Measurements from ENCODE around the gene OR10S1. TPM values are rescaled to one million over a fixed set of nuclear protein-coding genes. Genes with fewer than 3 reads are reported as not detected.
"Not testable (repeated sequence)": the region's sequence is repeated elsewhere in the genome, so short reads cannot be mapped to it uniquely, and the experiment has no call there.

Gene OR10S1
- total RNA-seq (2014; rRNA removed; shearing (Covaris generic)), result not detected in 2 replicates

GRCh38 chr11:123977731-123978347, at the start of gene OR10S1:
Gene OR10S1, minus strand, starts transcription at chr11:123977781. Its CDS starts 117 bp downstream, at chr11:123977664.
- no peaks in the 10 kb centered on the region for H3K9me3 ChIP-seq (replicated peaks)
- no peak for DNase-seq
- H3K4me3 ChIP-seq, result no peak within 1 kb of the TSS
- no peaks in the 10 kb centered on the region for H3K36me3 ChIP-seq
- no peak within 1 kb of the TSS for H3K27ac ChIP-seq
- no peaks in the 10 kb centered on the region for H3K27me3 ChIP-seq
- no peaks in the 10 kb centered on the region for H3K4me1 ChIP-seq

GRCh38 chr11:124026498-124026897, 48.9 kb upstream of the OR10S1 start, which contains the start of gene OR10G8:
Gene OR10G8, plus strand, starts transcription at chr11:124026798. Its CDS starts 2,825 bp downstream, at chr11:124029623.
- H3K9me3 ChIP-seq (replicated peaks), result no peaks in the 10 kb centered on the region
- DNase-seq, result no peak
- no peaks in the 10 kb centered on the region for H3K36me3 ChIP-seq
- no peaks in the 10 kb centered on the region for H3K4me1 ChIP-seq
- no peak within 1 kb of the TSS for H3K4me3 ChIP-seq
- no peak within 1 kb of the TSS for H3K27ac ChIP-seq
- H3K27me3 ChIP-seq, result no peaks in the 10 kb centered on the region

- not testable (repeated sequence) for H3K27ac ChIP-seq; H3K4me3 ChIP-seq; H3K9me3 ChIP-seq (replicated peaks); DNase-seq; H3K4me1 ChIP-seq; H3K36me3 ChIP-seq; H3K27me3 ChIP-seq
Observed at GRCh38 chr11:124015837-124016236, 38.3 kb upstream of the OR10S1 start.

- Histone ChIP-seq H3K4me1 (no peaks in the 10 kb centered on the region), H3K27ac (no peak within 1 kb of the TSS)
- no peak for DNase-seq
Observed at GRCh38 chr11:124012697-124013096, 35.1 kb upstream of the OR10S1 start, which contains the start of gene OR10G4. Gene OR10G4, plus strand, starts transcription at chr11:124012997. Its CDS starts 2,578 bp downstream, at chr11:124015575.

GRCh38 chr11:123995119-123995518, 17.5 kb upstream of the OR10S1 start, which contains the start of gene OR10G6:
Gene OR10G6, minus strand, starts transcription at chr11:123995161. Its CDS starts 0 bp downstream, at chr11:123995161.
- no peaks in the 10 kb centered on the region for H3K4me1 ChIP-seq
- no peaks in the 10 kb centered on the region for H3K27me3 ChIP-seq
- no peak within 1 kb of the TSS for H3K4me3 ChIP-seq
- no peak within 1 kb of the TSS for H3K27ac ChIP-seq
- DNase-seq, result no peak
- H3K36me3 ChIP-seq, result no peaks in the 10 kb centered on the region
- H3K9me3 ChIP-seq (replicated peaks), result no peaks in the 10 kb centered on the region

More at GRCh38 chr11:124012697-124013096, 35.1 kb upstream of the OR10S1 start, which contains the start of gene OR10G4:
- H3K36me3 ChIP-seq, result no peaks in the 10 kb centered on the region
- H3K9me3 ChIP-seq (replicated peaks), result no peaks in the 10 kb centered on the region
- no peaks in the 10 kb centered on the region for H3K27me3 ChIP-seq
- H3K4me3 ChIP-seq, result no peak within 1 kb of the TSS

- no peaks in the 10 kb centered on the region for H3K9me3 ChIP-seq (replicated peaks)
- no peak overlapping the region for H3K4me3 ChIP-seq
- no peaks in the 10 kb centered on the region for H3K4me1 ChIP-seq
- H3K27me3 ChIP-seq, result no peaks in the 10 kb centered on the region
- no peak for DNase-seq
- no peaks in the 10 kb centered on the region for H3K36me3 ChIP-seq
- no peak overlapping the region for H3K27ac ChIP-seq
Observed at GRCh38 chr11:123979311-123979710, 1.7 kb upstream of the OR10S1 start.

- DNase-seq, result no peak
- H3K36me3 ChIP-seq, result no peaks in the 10 kb centered on the region
- H3K27ac ChIP-seq, result no peak overlapping the region
- no peaks in the 10 kb centered on the region for H3K4me1 ChIP-seq
- H3K4me3 ChIP-seq, result no peak overlapping the region
- no peaks in the 10 kb centered on the region for H3K27me3 ChIP-seq
- no peaks in the 10 kb centered on the region for H3K9me3 ChIP-seq (replicated peaks)
Observed at GRCh38 chr11:123976770-123977560, 616 bp downstream of the OR10S1 start.

GRCh38 chr11:123973816-123974215, 3.8 kb downstream of the OR10S1 start:
- Histone ChIP-seq H3K27ac (no peak overlapping the region), H3K9me3 (replicated peaks) (no peaks in the 10 kb centered on the region), H3K4me3 (no peak overlapping the region), H3K27me3 (no peaks in the 10 kb centered on the region), H3K36me3 (no peaks in the 10 kb centered on the region), H3K4me1 (no peaks in the 10 kb centered on the region)
- DNase-seq, result no peak

- no peaks in the 10 kb centered on the region for H3K9me3 ChIP-seq (replicated peaks)
- no peaks in the 10 kb centered on the region for H3K4me1 ChIP-seq
- H3K4me3 ChIP-seq, result no peak overlapping the region
- DNase-seq, result no peak
- no peaks in the 10 kb centered on the region for H3K27me3 ChIP-seq
- H3K36me3 ChIP-seq, result no peaks in the 10 kb centered on the region
- H3K27ac ChIP-seq, result no peak overlapping the region
Observed at GRCh38 chr11:123956752-123957151, 20.8 kb downstream of the OR10S1 start.

GRCh38 chr11:123945132-123945531, 32.4 kb downstream of the OR10S1 start:
- H3K9me3 ChIP-seq (replicated peaks), result no peaks in the 10 kb centered on the region
- no peaks in the 10 kb centered on the region for H3K27me3 ChIP-seq
- DNase-seq, result no peak
- no peaks in the 10 kb centered on the region for H3K4me1 ChIP-seq
- no peaks in the 10 kb centered on the region for H3K36me3 ChIP-seq
- no peak overlapping the region for H3K4me3 ChIP-seq
- no peak overlapping the region for H3K27ac ChIP-seq

- Histone ChIP-seq H3K4me3 (no peak within 1 kb of the TSS), H3K4me1 (no peaks in the 10 kb centered on the region)
Observed at GRCh38 chr11:123943738-123944137, 33.8 kb downstream of the OR10S1 start, which contains the start of gene OR6T1. Gene OR6T1, minus strand, starts transcription at chr11:123943838. Its CDS starts 0 bp downstream, at chr11:123943838.

GRCh38 chr11:123942413-123942812, 35.2 kb downstream of the OR10S1 start:
- no peak overlapping the region for H3K4me3 ChIP-seq
- H3K9me3 ChIP-seq (replicated peaks), result no peaks in the 10 kb centered on the region
- no peaks in the 10 kb centered on the region for H3K27me3 ChIP-seq
- DNase-seq, result no peak
- no peak overlapping the region for H3K27ac ChIP-seq
- no peaks in the 10 kb centered on the region for H3K4me1 ChIP-seq
- no peaks in the 10 kb centered on the region for H3K36me3 ChIP-seq

More at GRCh38 chr11:123943738-123944137, 33.8 kb downstream of the OR10S1 start, which contains the start of gene OR6T1:
- Histone ChIP-seq H3K27me3 (no peaks in the 10 kb centered on the region), H3K9me3 (replicated peaks) (no peaks in the 10 kb centered on the region), H3K36me3 (no peaks in the 10 kb centered on the region), H3K27ac (no peak within 1 kb of the TSS)
- no peak for DNase-seq

- Histone ChIP-seq H3K27ac (no peak within 1 kb of the TSS), H3K27me3 (no peaks in the 10 kb centered on the region), H3K36me3 (no peaks in the 10 kb centered on the region), H3K4me3 (no peak within 1 kb of the TSS), H3K9me3 (replicated peaks) (no peaks in the 10 kb centered on the region), H3K4me1 (no peaks in the 10 kb centered on the region)
- DNase-seq, result no peak
Observed at GRCh38 chr11:123939317-123939716, 38.3 kb downstream of the OR10S1 start, which contains the start of gene OR4D5. Gene OR4D5, plus strand, starts transcription at chr11:123939617. Its CDS starts 0 bp downstream, at chr11:123939617.

Measured in SJCRH30 (cell line).